Ovary (tissue), 3 donors: ENCODE results near the gene OPALIN.

Source experiments
- CTCF ChIP-seq, 3 donors: fragments of 450-650 bp in 2 of 3; fragments of 200-600 bp in 1 of 3; IDR thresholded peaks; one replicate each; pipeline versions ENCODE4 v1.5.1 to v1.8.0; 2016 to 2022; ENCODE audit warnings: antibody characterized with exemption in 3 of 3, mild to moderate bottlenecking in 1 of 3
- EP300 ChIP-seq: sonication (generic); formaldehyde crosslinking; IDR thresholded peaks from one replicate; pipeline ENCODE4 v1.6.1; 2017; ENCODE audit warnings: antibody characterized with exemption
- POLR2A ChIP-seq: fragments of 450-650 bp; IDR thresholded peaks from one replicate; pipeline ENCODE4 v1.6.1; 2017; ENCODE audit warnings: antibody characterized with exemption, mild to moderate bottlenecking, moderate library complexity
- donor health status: DM: no; HTN: no; CAD: no.

GRCh38 chr10:96333101-96333500 lies 25.7 kb downstream of the OPALIN start:
- no peak for TF ChIP-seq CTCF (IDR thresholded peaks at IDR 0.05)
- TF ChIP-seq POLR2A = no peak
- no peak for TF ChIP-seq EP300
